ENCODE data around the gene ZNF654. TPM values are rescaled to one million over a fixed set of nuclear protein-coding genes. Genes with fewer than 3 reads are reported as not detected.

Gene ZNF654
- total RNA-seq, 3 donors from 2014 or later = 13.1 to 20.8 (median 17.4) TPM

DNA sequence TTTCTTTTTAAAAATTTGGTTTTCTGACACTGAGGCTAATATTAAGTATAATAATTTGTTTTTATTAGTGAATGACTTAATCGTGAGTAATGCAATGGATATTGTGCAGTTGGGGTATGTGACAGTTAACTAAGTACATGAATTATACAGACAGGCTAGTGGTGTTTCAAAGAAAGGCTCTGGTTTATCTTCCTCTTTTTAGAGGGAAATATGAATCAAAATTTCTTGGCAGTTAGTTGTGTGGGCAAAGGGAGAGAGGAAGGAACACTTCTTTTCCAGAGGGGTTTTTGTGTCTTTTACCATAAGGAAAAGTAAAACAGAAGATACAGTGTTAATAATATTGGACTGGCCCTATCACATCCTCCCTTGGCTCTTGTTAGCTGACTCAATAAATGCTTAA lies 2.7 kb downstream of the ZNF654 start:
- intact Hi-C loops (cut with DNase I, micrococcal nuclease) = no loop called here
- no peak overlapping the region for H3K4me3 ChIP-seq
- DNase-seq = no peak
- H3K36me3 ChIP-seq (ENCODE audit: low read depth) = no peaks in the 10 kb centered on the region
- TF ChIP-seq, protein P1, sequence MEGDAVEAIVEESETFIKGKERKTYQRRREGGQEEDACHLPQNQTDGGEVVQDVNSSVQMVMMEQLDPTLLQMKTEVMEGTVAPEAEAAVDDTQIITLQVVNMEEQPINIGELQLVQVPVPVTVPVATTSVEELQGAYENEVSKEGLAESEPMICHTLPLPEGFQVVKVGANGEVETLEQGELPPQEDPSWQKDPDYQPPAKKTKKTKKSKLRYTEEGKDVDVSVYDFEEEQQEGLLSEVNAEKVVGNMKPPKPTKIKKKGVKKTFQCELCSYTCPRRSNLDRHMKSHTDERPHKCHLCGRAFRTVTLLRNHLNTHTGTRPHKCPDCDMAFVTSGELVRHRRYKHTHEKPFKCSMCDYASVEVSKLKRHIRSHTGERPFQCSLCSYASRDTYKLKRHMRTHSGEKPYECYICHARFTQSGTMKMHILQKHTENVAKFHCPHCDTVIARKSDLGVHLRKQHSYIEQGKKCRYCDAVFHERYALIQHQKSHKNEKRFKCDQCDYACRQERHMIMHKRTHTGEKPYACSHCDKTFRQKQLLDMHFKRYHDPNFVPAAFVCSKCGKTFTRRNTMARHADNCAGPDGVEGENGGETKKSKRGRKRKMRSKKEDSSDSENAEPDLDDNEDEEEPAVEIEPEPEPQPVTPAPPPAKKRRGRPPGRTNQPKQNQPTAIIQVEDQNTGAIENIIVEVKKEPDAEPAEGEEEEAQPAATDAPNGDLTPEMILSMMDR (IDR thresholded peaks at IDR 0.05) = no peak
- no peaks in the 10 kb centered on the region for H3K9me3 ChIP-seq
- peaks cover 24% of the 10 kb centered on the region for H3K4me1 ChIP-seq (ENCODE audit: low read depth)
- ATAC-seq = no peak

DNA sequence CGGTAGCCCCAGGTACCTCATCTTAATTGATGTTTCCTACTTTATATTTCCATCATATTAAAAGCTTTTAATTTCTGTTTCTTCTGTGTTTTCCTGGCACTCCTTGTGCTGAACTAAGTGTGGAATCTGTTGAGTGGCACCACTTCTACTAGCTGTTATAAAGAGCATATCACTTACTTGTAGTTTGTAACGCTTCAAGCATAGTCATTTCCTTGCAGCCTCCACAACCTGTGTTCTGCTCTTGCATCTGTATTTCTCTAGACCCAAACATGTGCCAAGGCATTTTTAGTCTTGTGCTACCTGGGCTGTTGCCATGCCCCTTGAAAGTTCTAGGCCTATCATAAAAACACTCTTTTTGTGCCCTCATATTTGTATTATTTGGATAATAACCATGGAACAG lies 16.0 kb downstream of the ZNF654 start:
- intact Hi-C loops (cut with DNase I, micrococcal nuclease) = no loop called here

DNA sequence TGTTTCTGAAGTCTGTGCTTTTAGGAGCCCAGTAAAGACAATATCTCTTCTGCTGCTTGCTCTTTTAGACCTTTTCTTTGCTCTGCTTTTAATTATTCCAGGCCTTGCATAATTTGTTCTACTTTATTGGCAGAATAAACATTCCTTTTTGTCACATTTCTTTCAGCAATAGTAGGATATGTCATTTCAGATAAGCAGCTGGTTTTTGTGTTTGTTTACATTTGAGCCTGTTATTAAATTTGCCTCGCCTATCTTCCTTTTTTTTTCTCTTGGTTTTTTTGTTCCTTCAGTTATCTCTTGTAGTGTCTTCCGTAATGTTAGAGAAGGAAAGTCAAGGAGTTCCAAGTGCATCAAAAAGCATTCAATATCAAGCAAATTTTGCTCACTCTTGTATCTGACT lies 16.4 kb downstream of the ZNF654 start:
- DNase-seq (no peak), ATAC-seq (no peak)
- Histone ChIP-seq H3K4me3 (no peak overlapping the region), H3K9me3 (no peaks in the 10 kb centered on the region), H3K36me3 (ENCODE audit: low read depth) (no peaks in the 10 kb centered on the region), H3K4me1 (ENCODE audit: low read depth) (peaks cover 11% of the 10 kb centered on the region)
- intact Hi-C loops (cut with DNase I, micrococcal nuclease) = no loop called here
- TF ChIP-seq, protein P1 (IDR thresholded peaks at IDR 0.05) = no peak

More for the DNA sequence above, 16.0 kb downstream of the ZNF654 start:
- Histone ChIP-seq H3K9me3 (no peaks in the 10 kb centered on the region), H3K4me3 (no peak overlapping the region), H3K36me3 (ENCODE audit: low read depth) (no peaks in the 10 kb centered on the region), H3K4me1 (ENCODE audit: low read depth) (peaks cover 11% of the 10 kb centered on the region)
- TF ChIP-seq, protein P1 (IDR thresholded peaks at IDR 0.05) = no peak
- DNase-seq = no peak
- ATAC-seq = no peak

DNA sequence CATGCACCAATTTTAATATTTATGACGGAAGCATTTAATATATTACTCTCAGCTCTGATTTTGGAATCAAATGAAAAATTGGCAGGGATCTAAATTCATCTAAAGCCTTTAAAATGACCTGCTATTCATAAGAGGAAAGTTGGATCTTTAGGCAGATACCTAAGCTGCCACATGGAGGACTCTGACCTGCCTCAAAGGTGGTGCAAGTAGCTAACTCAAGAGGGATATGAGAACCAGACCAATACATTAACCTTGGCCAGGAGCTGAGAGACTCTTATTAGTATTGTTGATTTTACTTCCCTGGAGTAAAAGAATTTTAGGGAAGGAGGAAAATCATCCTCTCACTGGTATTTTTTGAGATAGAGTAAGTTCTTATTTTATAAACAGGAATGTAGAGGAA lies 17.7 kb downstream of the ZNF654 start:
- Histone ChIP-seq H3K4me3 (no peak overlapping the region), H3K36me3 (ENCODE audit: low read depth) (no peaks in the 10 kb centered on the region), H3K9me3 (no peaks in the 10 kb centered on the region), H3K4me1 (ENCODE audit: low read depth) (peaks cover 11% of the 10 kb centered on the region)
- intact Hi-C loops (cut with DNase I, micrococcal nuclease) = no loop called here
- no peak for DNase-seq
- no peak for ATAC-seq
- TF ChIP-seq, protein P1 (IDR thresholded peaks at IDR 0.05) = no peak

DNA sequence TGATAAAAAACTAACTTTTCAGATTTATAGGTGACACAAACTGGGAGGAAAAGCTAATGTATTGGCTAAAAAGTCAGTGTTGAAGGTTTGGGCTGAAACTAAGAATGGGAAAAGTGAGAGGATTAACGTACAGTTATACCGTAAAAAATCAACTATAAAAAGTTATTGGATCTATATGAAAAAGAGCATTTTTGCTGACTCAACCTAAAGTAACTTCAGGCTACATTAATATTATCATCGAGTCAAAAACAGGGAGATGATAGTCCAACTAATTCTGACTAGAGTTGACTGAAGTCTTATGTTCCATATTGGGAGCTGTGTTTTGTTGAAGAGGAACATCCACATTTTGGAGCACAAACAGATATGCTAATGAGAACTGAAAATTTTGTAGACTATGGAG lies 19.9 kb downstream of the ZNF654 start:
- TF ChIP-seq, protein P1 (IDR thresholded peaks at IDR 0.05) = no peak
- no peak for ATAC-seq
- intact Hi-C loops (cut with DNase I, micrococcal nuclease) = no loop called here

DNA sequence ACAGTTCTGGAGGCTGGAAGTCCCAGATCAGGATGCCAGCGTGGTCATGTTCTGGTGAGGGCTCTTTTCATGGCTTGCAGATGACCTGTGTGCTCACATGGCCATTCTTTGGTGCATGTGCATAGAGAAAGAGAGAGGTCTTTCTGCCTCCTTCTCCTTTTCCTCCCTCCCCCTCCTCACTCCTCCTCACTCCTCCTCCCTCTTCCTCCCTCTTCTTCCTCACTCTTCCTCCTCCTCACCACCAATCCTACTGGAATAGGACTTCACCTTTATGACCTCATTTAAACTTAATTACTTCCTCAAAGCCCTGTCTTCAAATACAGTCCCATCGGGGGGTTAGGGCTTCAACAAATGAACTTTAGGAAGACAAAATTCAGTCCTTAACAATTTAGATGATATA lies 23.8 kb downstream of the ZNF654 start:
- Histone ChIP-seq H3K9me3 (no peaks in the 10 kb centered on the region), H3K4me3 (no peak overlapping the region), H3K36me3 (ENCODE audit: low read depth) (no peaks in the 10 kb centered on the region), H3K4me1 (ENCODE audit: low read depth) (no peaks in the 10 kb centered on the region)
- DNase-seq (no peak), ATAC-seq (peak; percentile 16)
- TF ChIP-seq, protein P1 (IDR thresholded peaks at IDR 0.05) = no peak
- intact Hi-C loops (cut with DNase I, micrococcal nuclease) = no loop called here

More for the DNA sequence above, 19.9 kb downstream of the ZNF654 start:
- no peaks in the 10 kb centered on the region for H3K36me3 ChIP-seq (ENCODE audit: low read depth)
- H3K4me3 ChIP-seq = no peak overlapping the region
- no peak for DNase-seq
- no peaks in the 10 kb centered on the region for H3K9me3 ChIP-seq
- H3K4me1 ChIP-seq (ENCODE audit: low read depth) = peaks cover 11% of the 10 kb centered on the region

Measured in mucosa of descending colon (tissue), 3 donors.